TTC549 (cell line): ENCODE measurements around the gene ITGBL1.
"Not testable (repeated sequence)": the region's sequence is repeated elsewhere in the genome, so short reads cannot be mapped to it uniquely, and the experiment has no call there.

Experiments used
- FAIRE-seq: peaks from 2 replicates; lab custom pipeline; 2012; peaks lifted over from hg19 to GRCh38; lab: Jason Lieb, UNC

ITGBL1 gene

DNA sequence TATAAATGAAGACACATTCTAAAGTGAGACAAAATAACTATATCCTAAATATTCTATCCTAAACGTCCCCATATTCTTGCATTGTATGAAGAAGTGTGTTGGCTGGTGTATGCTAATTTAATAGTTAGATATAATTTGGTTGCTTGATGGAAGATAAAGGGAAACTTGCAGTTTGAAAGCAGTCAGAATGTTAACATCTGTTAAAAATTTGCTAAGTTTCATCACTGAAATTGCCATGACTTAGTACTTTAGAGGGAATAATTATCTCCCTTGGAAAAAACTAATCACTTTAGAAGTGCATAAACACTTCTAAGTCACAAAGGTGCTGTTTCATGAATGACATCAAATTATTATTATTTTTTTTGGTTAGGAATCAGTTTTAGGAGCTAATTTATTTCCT lies 61.6 kb downstream of the ITGBL1 start:
- no peak for FAIRE-seq

- no peak for FAIRE-seq
These were observed 62.3 kb downstream of the ITGBL1 start for GRCh38 chr13:101514695-101515275.

GRCh38 chr13:101515504-101515903 lies 63.0 kb downstream of the ITGBL1 start:
- FAIRE-seq = no peak

DNA sequence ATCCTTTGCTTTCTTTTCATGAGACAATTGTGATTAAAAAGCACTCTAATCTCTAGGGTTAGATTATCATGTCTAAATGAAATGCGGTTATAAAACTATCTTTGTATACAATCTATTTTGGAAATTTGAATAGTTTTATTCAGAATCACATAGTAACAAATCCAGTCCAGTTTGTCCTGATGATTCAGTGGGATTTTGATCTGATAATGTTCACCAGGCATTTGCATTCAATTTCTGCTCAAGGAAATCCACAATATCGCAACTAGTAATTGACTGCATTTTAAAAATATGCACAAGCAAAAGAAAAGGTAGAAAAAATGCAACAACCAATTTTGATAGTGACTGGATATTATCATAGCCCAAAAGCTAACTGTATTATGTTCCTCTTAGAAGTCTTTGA lies 63.8 kb downstream of the ITGBL1 start:
- no peak for FAIRE-seq

DNA sequence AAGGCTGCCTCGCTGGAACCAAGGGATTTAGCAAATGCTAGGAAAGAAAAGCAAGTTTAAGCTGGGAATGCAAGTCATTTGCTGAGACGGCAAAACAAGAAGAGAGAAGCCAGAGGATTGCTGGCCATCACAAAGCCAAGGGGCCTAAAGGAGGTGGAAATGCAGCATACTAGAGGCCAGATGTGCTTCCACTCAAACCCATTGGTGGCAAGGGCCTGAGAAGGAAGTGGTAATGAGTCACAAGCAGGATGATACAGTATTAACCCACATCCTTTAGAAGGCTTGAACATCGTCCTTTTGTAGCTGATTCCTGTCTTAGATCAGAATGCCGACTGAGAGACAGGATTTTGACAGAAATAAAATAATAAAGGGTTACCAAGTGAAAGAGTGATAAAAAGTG lies 68.2 kb downstream of the ITGBL1 start:
- no peak for FAIRE-seq

DNA sequence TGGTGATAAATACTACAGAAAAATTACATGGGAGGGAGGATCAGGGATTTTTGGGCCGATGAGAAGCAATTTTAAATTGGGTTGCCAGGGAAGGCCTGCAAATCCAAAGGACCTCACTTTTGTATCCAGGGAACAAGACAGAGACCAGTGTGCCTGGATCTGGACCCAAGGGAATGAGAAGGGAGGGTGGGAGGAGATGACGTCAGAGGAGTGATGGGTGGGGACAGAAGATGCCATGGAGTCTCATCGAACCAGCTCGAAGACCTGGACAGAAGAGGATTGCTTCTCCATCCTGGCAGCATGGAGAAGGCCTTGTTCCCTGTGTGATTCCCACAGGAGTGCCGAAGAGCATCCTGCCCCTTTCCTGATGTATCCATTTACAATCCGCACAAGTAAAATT lies 68.9 kb downstream of the ITGBL1 start:
- no peak for FAIRE-seq

DNA sequence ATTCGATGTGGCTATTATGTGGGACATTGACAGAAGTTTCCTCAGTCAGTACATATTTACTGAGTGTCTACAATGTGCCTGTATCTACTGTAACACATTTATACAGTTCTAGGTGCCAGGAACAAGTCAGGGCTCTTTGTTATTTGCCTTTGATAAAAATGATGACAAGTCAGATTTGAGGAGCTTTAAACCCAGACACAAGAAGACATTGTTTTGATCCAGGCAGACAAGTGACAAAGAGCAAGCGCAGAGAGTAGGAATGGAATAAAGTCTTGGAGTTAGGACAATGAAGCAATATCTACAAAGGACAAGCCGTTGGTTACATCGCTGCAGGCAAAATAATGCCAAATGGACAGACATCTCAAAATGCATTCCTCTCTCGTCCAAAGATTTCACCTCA lies 70.1 kb downstream of the ITGBL1 start:
- FAIRE-seq = no peak

- FAIRE-seq = no peak
These were observed 71.0 kb downstream of the ITGBL1 start for GRCh38 chr13:101523154-101524131.

GRCh38 chr13:101527130-101527529 lies 74.7 kb downstream of the ITGBL1 start:
- FAIRE-seq = no peak

DNA sequence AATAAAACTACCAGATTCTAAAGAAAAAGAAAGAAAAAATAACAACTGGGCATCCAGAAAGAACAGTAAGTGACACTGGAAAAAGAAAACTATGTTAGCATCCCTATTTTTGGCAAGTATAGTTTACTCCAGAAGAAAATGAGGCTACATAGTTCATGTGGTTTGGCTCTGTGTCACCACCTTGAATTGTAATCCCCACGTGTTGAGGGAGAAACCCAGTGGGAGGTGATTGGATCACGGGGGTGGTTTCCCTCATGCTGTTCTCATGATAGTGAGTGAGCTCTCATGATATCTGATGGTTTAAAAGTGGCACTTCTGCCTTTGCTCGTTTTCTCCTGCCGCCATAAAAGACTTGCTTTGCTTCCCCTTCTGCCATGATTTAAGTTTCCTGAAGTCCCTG lies 76.9 kb downstream of the ITGBL1 start:
- no peak for FAIRE-seq

DNA sequence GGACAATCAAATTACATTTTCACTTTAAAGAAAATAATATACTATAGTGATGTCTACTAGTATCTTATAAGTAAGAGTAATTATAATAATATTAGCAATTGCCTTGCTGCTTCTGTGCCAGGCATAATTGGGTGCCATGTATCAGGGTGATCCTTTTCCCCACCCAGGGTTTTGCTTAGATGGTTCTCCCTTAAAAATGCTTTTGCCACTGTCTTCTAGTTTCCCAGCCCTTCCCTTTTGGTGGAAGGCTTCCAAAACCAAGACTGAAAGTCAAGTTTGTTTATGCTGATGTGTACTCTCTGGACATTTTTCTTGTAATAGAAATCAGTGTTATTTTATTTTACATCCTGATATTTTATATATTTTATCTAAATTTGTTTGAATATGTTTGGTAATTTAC lies 77.8 kb downstream of the ITGBL1 start:
- FAIRE-seq = no peak

DNA sequence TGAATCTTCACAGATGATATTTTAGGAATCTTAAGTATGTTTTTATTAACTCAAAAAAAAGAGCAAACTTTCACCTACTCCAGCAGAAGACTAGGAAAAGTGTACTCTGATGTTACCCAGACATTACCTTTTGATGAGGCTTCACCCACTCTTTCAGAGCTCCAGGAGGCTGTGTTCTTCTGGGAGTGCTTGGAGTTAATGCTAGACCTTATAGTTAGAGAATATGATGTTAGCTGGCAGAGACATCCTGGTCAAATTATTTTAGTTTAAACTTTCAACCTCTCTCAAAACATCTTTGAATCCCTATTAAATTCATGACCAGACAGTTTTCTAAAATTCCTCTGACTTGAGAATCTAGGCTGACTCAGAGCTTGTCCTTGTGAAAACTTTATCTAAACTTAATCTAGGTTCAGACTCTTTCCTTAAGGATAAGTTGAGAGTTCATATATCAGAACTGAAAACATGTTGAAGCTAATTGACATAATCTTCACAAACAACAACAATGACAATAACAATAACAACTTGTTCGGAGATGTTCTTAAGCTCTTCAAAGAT lies 82.8 kb downstream of the ITGBL1 start:
- FAIRE-seq = no peak

GRCh38 chr13:101536079-101536478 lies 83.6 kb downstream of the ITGBL1 start:
- FAIRE-seq = no peak

- not testable (repeated sequence) for FAIRE-seq
These were observed 92.1 kb downstream of the ITGBL1 start for GRCh38 chr13:101544544-101544943.

DNA sequence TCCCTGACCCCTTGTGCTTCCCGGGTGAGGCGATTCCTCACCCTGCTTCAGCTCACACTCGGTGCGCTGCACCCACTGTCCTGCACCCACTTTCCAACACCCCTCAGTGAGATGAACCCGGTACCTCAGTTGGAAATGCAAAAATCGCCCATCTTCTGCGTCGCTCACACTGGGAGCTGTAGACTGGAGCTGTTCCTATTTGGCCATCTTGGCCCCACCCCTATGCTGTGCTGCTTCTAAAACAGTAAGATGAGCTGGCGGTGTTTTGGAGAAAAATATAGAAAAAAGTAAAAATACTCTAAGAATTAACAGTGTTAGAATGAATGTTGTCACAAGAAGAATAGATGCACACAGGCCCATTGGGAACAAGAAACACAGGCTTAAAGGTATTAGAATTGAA lies 92.5 kb downstream of the ITGBL1 start:
- FAIRE-seq = no peak

DNA sequence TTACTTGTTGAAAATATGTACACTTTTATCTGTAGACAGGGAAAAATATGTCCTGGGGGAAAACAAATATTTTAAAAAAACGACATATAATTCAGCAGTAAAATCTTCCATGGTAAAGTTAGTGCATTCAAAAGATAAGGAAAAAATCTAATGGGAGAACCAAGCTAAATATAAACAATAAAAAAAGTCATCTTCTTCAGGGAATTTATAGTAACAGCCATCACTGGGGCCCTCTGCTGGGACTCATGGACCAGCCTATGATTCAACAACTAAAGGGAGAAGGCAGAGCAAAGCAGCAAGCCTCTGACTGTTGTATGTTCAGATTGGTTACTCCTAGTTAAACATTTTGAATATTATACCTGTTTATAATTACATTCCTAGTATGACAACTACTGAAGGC lies 93.0 kb downstream of the ITGBL1 start:
- FAIRE-seq = no peak

DNA sequence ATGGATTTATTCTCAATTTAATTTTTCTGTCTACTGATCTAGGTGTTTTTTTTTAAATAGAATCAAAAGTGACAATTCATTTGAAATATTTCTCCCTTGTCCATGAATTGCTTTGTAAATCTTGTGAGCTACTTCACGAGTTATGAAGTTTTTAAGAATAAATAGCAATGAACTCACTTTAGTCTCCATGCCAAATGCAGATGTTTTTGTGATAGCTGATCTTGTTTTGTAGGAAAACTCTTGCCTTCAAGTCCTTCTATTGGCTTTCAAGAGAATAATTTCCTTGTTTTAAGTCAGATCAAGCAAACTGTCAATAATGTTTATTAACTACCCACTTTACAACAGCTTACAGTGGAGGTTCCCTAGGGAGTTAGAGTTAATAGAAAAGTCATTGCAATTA lies 99.8 kb downstream of the ITGBL1 start:
- FAIRE-seq = no peak

DNA sequence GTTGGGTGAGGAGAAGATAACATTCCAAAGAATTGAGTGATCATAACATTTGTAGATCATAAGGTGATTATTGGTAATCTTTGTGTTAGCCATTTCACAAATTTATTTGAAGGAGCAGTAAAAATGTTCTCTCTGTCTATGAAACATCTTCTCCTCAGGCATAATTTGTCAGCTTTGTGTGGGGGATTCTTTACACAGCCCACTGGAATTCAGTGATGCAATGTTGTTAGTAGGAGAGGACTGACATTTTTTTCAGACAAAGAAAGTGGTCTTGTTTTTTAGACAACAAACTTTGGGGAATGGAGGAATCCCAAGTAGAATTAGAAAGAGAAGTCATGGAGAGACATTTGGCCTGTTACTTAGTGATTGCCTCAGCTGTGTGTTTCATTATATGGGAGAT lies 100.3 kb downstream of the ITGBL1 start:
- no peak for FAIRE-seq

DNA sequence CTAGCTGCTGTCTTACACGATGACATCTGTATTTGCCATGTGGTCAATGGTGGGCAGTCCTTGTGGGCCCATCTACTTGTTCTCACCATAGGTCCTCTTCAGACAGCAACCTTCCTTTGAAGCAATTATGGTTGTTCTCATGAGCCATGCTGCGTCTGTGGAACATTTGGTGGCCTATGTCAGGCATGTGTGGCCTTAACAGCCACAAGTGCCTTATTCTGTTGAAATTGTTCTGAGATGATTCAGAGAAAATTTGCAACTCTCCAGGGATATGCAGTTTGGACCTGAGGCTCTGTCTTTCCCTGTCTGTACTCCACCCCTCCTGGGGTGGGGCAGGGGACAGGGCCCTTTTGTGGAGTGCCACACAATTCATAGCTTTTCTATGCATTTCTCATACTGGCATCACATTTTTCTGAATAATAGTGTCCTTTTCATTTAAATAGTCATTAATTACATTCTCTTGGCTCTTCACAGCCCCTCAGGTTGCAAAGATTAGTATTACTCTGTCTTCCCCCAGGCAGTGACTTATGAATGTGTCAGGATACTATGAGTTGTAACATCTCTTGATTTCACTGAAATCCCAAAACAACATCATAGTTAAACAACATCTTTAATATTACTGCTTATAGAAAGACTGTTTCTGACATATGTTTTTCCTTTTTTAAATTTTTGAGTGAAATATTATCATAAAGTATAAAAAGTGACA lies 102.1 kb downstream of the ITGBL1 start:
- no peak for FAIRE-seq

DNA sequence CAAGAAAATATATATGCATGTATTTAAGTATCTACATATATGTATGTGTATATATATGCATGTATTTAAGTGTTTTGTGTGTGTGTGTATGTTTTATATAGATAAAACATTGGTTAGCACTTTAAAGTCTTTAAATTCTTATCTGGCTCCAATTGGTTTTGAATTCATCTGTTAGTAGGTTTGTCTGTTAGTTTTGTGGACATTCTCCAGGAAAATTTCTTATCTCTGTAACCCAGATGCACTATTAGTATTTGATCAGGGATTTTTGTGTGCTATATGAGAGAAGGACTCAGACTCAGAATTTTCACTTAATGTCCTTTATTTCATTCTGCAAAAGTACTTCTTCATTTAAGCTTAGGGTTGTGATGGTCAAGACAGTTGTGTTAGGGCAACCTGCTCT lies 103.1 kb downstream of the ITGBL1 start:
- FAIRE-seq = no peak

- FAIRE-seq = no peak
These were observed 104.2 kb downstream of the ITGBL1 start for GRCh38 chr13:101556676-101557123.

- FAIRE-seq = no peak
These were observed 112.8 kb downstream of the ITGBL1 start for GRCh38 chr13:101565317-101565716.

DNA sequence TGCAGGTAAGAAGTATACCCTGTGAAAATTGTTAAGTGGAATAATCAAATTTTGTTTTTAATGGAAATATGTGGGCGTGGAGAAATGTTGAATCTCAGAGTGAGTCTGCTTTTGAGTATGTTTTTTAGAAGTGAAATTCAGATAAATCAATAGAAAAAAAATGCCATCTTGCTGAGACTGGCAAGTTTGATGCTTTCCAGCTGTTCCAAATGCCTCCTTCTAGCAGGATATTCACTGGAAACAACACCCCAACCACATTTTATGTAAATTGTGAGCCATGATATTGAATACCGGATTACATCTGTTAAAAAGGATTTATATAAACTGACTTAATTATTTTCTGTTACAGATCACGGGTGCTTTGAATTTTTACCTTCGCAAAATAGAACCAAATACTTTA lies 115.4 kb downstream of the ITGBL1 start:
- FAIRE-seq = no peak
